ENCODE results near the gene SNTB2.
A peak's percentile ranks its signal among the peaks of the same experiment; 100 is the strongest.

Gene SNTB2

GRCh38 chr16:69319381-69319780 lies 132.4 kb downstream of the SNTB2 start:
- DNase-seq (ENCODE audit: low spot score) = no peak

- DNase-seq (ENCODE audit: low spot score) = no peak
These were observed 133.1 kb downstream of the SNTB2 start for GRCh38 chr16:69319826-69320739.

- DNase-seq (ENCODE audit: low spot score) = no peak
These were observed 133.7 kb downstream of the SNTB2 start for GRCh38 chr16:69320740-69321073.

GRCh38 chr16:69321080-69321479 lies 134.1 kb downstream of the SNTB2 start:
- DNase-seq (ENCODE audit: low spot score) = no peak

GRCh38 chr16:69322343-69322742 lies 135.4 kb downstream of the SNTB2 start:
- no peak for DNase-seq (ENCODE audit: low spot score)

GRCh38 chr16:69323415-69323814 lies 136.5 kb downstream of the SNTB2 start:
- DNase-seq (ENCODE audit: low spot score) = no peak

GRCh38 chr16:69324013-69324531 lies 137.1 kb downstream of the SNTB2 start:
- DNase-seq (ENCODE audit: low spot score) = no peak

GRCh38 chr16:69324585-69325253 lies 137.8 kb downstream of the SNTB2 start:
- no peak for DNase-seq (ENCODE audit: low spot score)

GRCh38 chr16:69325784-69326171 lies 138.8 kb downstream of the SNTB2 start:
- DNase-seq (ENCODE audit: low spot score) = no peak

- no peak for DNase-seq (ENCODE audit: low spot score)
These were observed 139.4 kb downstream of the SNTB2 start for GRCh38 chr16:69326172-69326873.

GRCh38 chr16:69327585-69328310 lies 140.8 kb downstream of the SNTB2 start:
- no peak for DNase-seq (ENCODE audit: low spot score)

GRCh38 chr16:69328854-69329316 lies 141.9 kb downstream of the SNTB2 start:
- DNase-seq (ENCODE audit: low spot score) = no peak

- no peak for DNase-seq (ENCODE audit: low spot score)
These were observed 142.7 kb downstream of the SNTB2 start for GRCh38 chr16:69329369-69330285.

- DNase-seq (ENCODE audit: low spot score) = peak; percentile 94
These were observed 143.5 kb downstream of the SNTB2 start, which contains the start of gene PDF for GRCh38 chr16:69330286-69331109. PDF (minus strand) TSS chr16:69330588; CDS start chr16:69330570, 18 bp downstream.

- DNase-seq (ENCODE audit: low spot score) = no peak
These were observed 147.7 kb downstream of the SNTB2 start for GRCh38 chr16:69334696-69335095.

GRCh38 chr16:69338557-69339288 lies 151.8 kb downstream of the SNTB2 start:
- DNase-seq (ENCODE audit: low spot score) = no peak

- peak; percentile 98 for DNase-seq (ENCODE audit: low spot score)
These were observed 152.5 kb downstream of the SNTB2 start, which contains the start of the genes COG8 and NIP7 for GRCh38 chr16:69339289-69340094. COG8 (minus strand) TSS chr16:69339564; CDS start chr16:69339552, 12 bp downstream. NIP7 (plus strand) TSS chr16:69339772; CDS start chr16:69339830, 58 bp downstream.
